Measurements from ENCODE around the gene FAM124A.

FAM124A gene

GRCh38 chr13:51202477-51203046, 19.6 kb upstream of the FAM124A start:
- no peaks in the 10 kb centered on the region for H3K36me3 ChIP-seq (ENCODE audit: control insufficient read depth, insufficient read depth, low read length)
- H3K4me3 ChIP-seq (ENCODE audit: low read depth, low read length) = no peak overlapping the region
- no peak for TF ChIP-seq CTCF (IDR thresholded peaks at IDR 0.05)
- no peaks in the 10 kb centered on the region for H3K4me1 ChIP-seq
- H3K27ac ChIP-seq = no peak overlapping the region
- no peaks in the 10 kb centered on the region for H3K9me3 ChIP-seq (ENCODE audit: control insufficient read depth, low read length)
- no peaks in the 10 kb centered on the region for H3K27me3 ChIP-seq (ENCODE audit: control insufficient read depth, insufficient read depth, low read length)
- no peaks in the 10 kb centered on the region for H3K79me2 ChIP-seq
- no peak overlapping the region for H3K4me2 ChIP-seq (ENCODE audit: low read length)
- no peak overlapping the region for H2AFZ ChIP-seq
- H3K9ac ChIP-seq = no peak overlapping the region

- Histone ChIP-seq H3K27ac (no peak overlapping the region), H3K4me3 (ENCODE audit: low read depth, low read length) (no peak overlapping the region), H3K4me1 (no peaks in the 10 kb centered on the region), H3K27me3 (ENCODE audit: control insufficient read depth, insufficient read depth, low read length) (no peaks in the 10 kb centered on the region), H3K9ac (no peak overlapping the region), H3K4me2 (ENCODE audit: low read length) (no peak overlapping the region), H3K36me3 (ENCODE audit: control insufficient read depth, insufficient read depth, low read length) (no peaks in the 10 kb centered on the region), H2AFZ (no peak overlapping the region), H3K79me2 (no peaks in the 10 kb centered on the region), H3K9me3 (ENCODE audit: control insufficient read depth, low read length) (no peaks in the 10 kb centered on the region)
- TF ChIP-seq CTCF (IDR thresholded peaks at IDR 0.05) = no peak
Measured at GRCh38 chr13:51206584-51206983, 15.6 kb upstream of the FAM124A start.

GRCh38 chr13:51207881-51208280, 14.3 kb upstream of the FAM124A start:
- no peaks in the 10 kb centered on the region for H3K9me3 ChIP-seq (ENCODE audit: control insufficient read depth, low read length)
- H3K4me2 ChIP-seq (ENCODE audit: low read length) = no peak overlapping the region
- no peak overlapping the region for H3K27ac ChIP-seq
- no peak overlapping the region for H3K9ac ChIP-seq
- H3K79me2 ChIP-seq = no peaks in the 10 kb centered on the region
- no peak for TF ChIP-seq CTCF (IDR thresholded peaks at IDR 0.05)
- H3K4me1 ChIP-seq = no peaks in the 10 kb centered on the region
- no peak overlapping the region for H3K4me3 ChIP-seq (ENCODE audit: low read depth, low read length)
- no peak overlapping the region for H2AFZ ChIP-seq
- H3K36me3 ChIP-seq (ENCODE audit: control insufficient read depth, insufficient read depth, low read length) = no peaks in the 10 kb centered on the region
- H3K27me3 ChIP-seq (ENCODE audit: control insufficient read depth, insufficient read depth, low read length) = no peaks in the 10 kb centered on the region

GRCh38 chr13:51208716-51209115, 13.5 kb upstream of the FAM124A start:
- no peak for TF ChIP-seq CTCF (IDR thresholded peaks at IDR 0.05)

GRCh38 chr13:51211910-51212309, 10.3 kb upstream of the FAM124A start:
- H3K36me3 ChIP-seq (ENCODE audit: control insufficient read depth, insufficient read depth, low read length) = no peaks in the 10 kb centered on the region
- H3K27me3 ChIP-seq (ENCODE audit: control insufficient read depth, insufficient read depth, low read length) = no peaks in the 10 kb centered on the region
- no peak overlapping the region for H2AFZ ChIP-seq
- no peak overlapping the region for H3K27ac ChIP-seq
- no peak overlapping the region for H3K4me3 ChIP-seq (ENCODE audit: low read depth, low read length)
- H3K4me1 ChIP-seq = no peaks in the 10 kb centered on the region
- H3K79me2 ChIP-seq = no peaks in the 10 kb centered on the region
- H3K9ac ChIP-seq = no peak overlapping the region
- no peak overlapping the region for H3K4me2 ChIP-seq (ENCODE audit: low read length)
- no peaks in the 10 kb centered on the region for H3K9me3 ChIP-seq (ENCODE audit: control insufficient read depth, low read length)
- TF ChIP-seq CTCF (IDR thresholded peaks at IDR 0.05) = no peak

More at GRCh38 chr13:51208716-51209115, 13.5 kb upstream of the FAM124A start:
- Histone ChIP-seq H3K4me3 (ENCODE audit: low read depth, low read length) (no peak overlapping the region), H3K4me1 (no peaks in the 10 kb centered on the region), H3K9me3 (ENCODE audit: control insufficient read depth, low read length) (no peaks in the 10 kb centered on the region), H2AFZ (no peak overlapping the region), H3K4me2 (ENCODE audit: low read length) (no peak overlapping the region), H3K27ac (no peak overlapping the region), H3K79me2 (no peaks in the 10 kb centered on the region), H3K36me3 (ENCODE audit: control insufficient read depth, insufficient read depth, low read length) (no peaks in the 10 kb centered on the region), H3K27me3 (ENCODE audit: control insufficient read depth, insufficient read depth, low read length) (no peaks in the 10 kb centered on the region), H3K9ac (no peak overlapping the region)
